PC-9 (cell line): Measurements from ENCODE around the gene CNNM3. TPM values are rescaled to one million over a fixed set of nuclear protein-coding genes. Genes with fewer than 3 reads are reported as not detected.

Experiments
- BruUV-seq: library from RNA; stranded (reverse); fragments of 400-500 nt; replicated peaks from 2 replicates; lab custom pipeline; 2021; lab: Mats Ljungman, UMichigan
- CTCF ChIA-PET: fragments of 300-600 bp; sonication (Branson Sonifier 250); formaldehyde crosslinking; loops from one replicate; lab custom pipeline; 2022; ENCODE audit warnings: antibody characterized with exemption; lab: Charles Lee
- POLR2A ChIA-PET: fragments of 300-600 bp; sonication (Branson Sonifier 250); formaldehyde crosslinking; loops from one replicate; lab custom pipeline; 2022; ENCODE audit warnings: antibody characterized with exemption; ENCODE audit not compliant: unreplicated experiment; lab: Charles Lee
- DNase-seq, 2 experiments: peaks; one replicate each; pipeline versions ENCODE4 v3.0.0 to v3.0.0-alpha.2; 2015 to 2022; ENCODE audit warnings: mixed read lengths in 1 of 2
- H2AFZ ChIP-seq: fragments of 200-600 bp; sonication (generic); 2 replicates; pipeline ENCODE4 v1.8.1; 2017; ENCODE audit warnings: antibody characterized with exemption
- H3F3A ChIP-seq: fragments of 200-600 bp; sonication (generic); 2 replicates; pipeline ENCODE4 v1.8.1; 2017; ENCODE audit warnings: antibody characterized with exemption, mild to moderate bottlenecking, low read depth; ENCODE audit not compliant: insufficient read depth
- H3K27ac ChIP-seq: fragments of 200-600 bp; sonication (generic); 2 replicates; pipeline ENCODE4 v1.6.1; 2016; ENCODE audit warnings: mixed run types
- H3K27me3 ChIP-seq: fragments of 200-600 bp; sonication (generic); 2 replicates; pipeline ENCODE4 v1.6.1; 2016; ENCODE audit warnings: low read depth, mixed run types; ENCODE audit not compliant: insufficient read depth
- H3K36me3 ChIP-seq: fragments of 200-600 bp; sonication (generic); 2 replicates; pipeline ENCODE4 v1.6.1; 2016; ENCODE audit warnings: low read depth, mixed run types
- H3K4me1 ChIP-seq: fragments of 200-600 bp; sonication (generic); replicated peaks from 2 replicates; pipeline ENCODE4 v1.6.1; 2016; ENCODE audit warnings: mixed run types; ENCODE audit not compliant: insufficient read depth
- H3K4me2 ChIP-seq: fragments of 200-600 bp; sonication (generic); 2 replicates; pipeline ENCODE4 v1.6.1; 2017; ENCODE audit warnings: mixed run types
- H3K4me3 ChIP-seq: fragments of 200-600 bp; sonication (generic); 2 replicates; pipeline ENCODE4 v1.6.1; 2016; ENCODE audit warnings: mixed run types
- H3K79me2 ChIP-seq: fragments of 200-600 bp; sonication (generic); 2 replicates; pipeline ENCODE4 v1.6.1; 2017; ENCODE audit warnings: low read depth, mixed run types
- H3K9me2 ChIP-seq: fragments of 200-600 bp; sonication (generic); 2 replicates; pipeline ENCODE4 v1.8.1; 2017; ENCODE audit warnings: mild to moderate bottlenecking; ENCODE audit not compliant: insufficient read depth
- H3K9me3 ChIP-seq: fragments of 200-600 bp; sonication (generic); 2 replicates; pipeline ENCODE4 v1.8.1; 2016; ENCODE audit warnings: low read depth; ENCODE audit not compliant: insufficient read depth
- H4K20me1 ChIP-seq: fragments of 200-600 bp; sonication (generic); 2 replicates; pipeline ENCODE4 v1.8.1; 2017; ENCODE audit not compliant: insufficient read depth
- EZH2 ChIP-seq: fragments of 200-600 bp; sonication (generic); IDR thresholded peaks from 2 replicates; pipeline ENCODE4 v1.8.0; 2017; ENCODE audit warnings: antibody characterized with exemption, low read depth
- intact Hi-C: fragments of 100-400 bp; cut with micrococcal nuclease; formaldehyde crosslinking; loops from one replicate; pipeline ENCODE4 v1.10.0; 2022; ENCODE audit not compliant: unreplicated experiment
- total RNA-seq: library from RNA; stranded (reverse); gene quantifications from 2 replicates; pipeline ENCODE4 v1.2.3, GENCODE V29; 2021
- TF ChIP-seq, protein P1 (sequence below): fragments of 200-600 bp; sonication (generic); conservative IDR thresholded peaks from 2 replicates; pipeline ENCODE4 v1.6.1; 2017; ENCODE audit warnings: mixed run types, antibody characterized with exemption, mild to moderate bottlenecking, moderate library complexity

The CNNM3 gene
- total RNA-seq, 1 experiment from 2014 or later: 28.7 TPM

DNA sequence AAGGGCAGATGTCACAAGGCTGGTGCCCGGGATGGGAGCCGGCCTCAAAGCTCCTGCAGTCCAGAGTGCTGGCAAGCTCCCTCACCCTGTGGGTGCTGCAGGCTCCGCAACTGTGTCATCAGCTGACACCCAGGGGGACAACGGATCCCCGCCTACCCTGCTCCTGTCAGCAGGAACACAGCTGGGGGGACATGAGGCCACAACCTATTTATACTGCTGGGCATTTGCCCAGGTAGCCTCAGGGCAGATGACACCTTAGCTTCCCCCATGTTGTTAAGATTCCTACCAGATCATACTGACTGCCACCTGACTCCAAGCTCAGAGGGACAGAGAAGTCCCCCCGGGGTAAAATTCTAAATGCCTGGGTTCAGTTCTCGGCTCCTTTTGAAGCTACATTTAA lies 26.5 kb downstream of the CNNM3 start:
- Histone ChIP-seq H3K4me2 (no peak overlapping the region), H3K27me3 (no peaks in the 10 kb centered on the region), H3K36me3 (no peaks in the 10 kb centered on the region), H2AFZ (no peak overlapping the region), H3K9me2 (no peaks in the 10 kb centered on the region), H4K20me1 (no peaks in the 10 kb centered on the region), H3K4me1 (no peaks in the 10 kb centered on the region), H3F3A (no peaks in the 10 kb centered on the region; the same call in 1 of the 2 replicates), H3K27ac (no peak overlapping the region), H3K79me2 (no peaks in the 10 kb centered on the region), H3K4me3 (no peak overlapping the region), H3K9me3 (no peaks in the 10 kb centered on the region)
- ChIA-PET POLR2A (interaction anchor here (0.6 kb wide), 1 partner anchor 701 kb away, joined by 13 read pairs; no protein-coding TSS in a partner anchor), CTCF (interaction anchor here (0.7 kb wide), 1 partner anchor 43 kb away, joined by 11 read pairs; no protein-coding TSS in a partner anchor)
- BruUV-seq: no TSS peak
- no peak for TF ChIP-seq EZH2
- TF ChIP-seq, protein P1, sequence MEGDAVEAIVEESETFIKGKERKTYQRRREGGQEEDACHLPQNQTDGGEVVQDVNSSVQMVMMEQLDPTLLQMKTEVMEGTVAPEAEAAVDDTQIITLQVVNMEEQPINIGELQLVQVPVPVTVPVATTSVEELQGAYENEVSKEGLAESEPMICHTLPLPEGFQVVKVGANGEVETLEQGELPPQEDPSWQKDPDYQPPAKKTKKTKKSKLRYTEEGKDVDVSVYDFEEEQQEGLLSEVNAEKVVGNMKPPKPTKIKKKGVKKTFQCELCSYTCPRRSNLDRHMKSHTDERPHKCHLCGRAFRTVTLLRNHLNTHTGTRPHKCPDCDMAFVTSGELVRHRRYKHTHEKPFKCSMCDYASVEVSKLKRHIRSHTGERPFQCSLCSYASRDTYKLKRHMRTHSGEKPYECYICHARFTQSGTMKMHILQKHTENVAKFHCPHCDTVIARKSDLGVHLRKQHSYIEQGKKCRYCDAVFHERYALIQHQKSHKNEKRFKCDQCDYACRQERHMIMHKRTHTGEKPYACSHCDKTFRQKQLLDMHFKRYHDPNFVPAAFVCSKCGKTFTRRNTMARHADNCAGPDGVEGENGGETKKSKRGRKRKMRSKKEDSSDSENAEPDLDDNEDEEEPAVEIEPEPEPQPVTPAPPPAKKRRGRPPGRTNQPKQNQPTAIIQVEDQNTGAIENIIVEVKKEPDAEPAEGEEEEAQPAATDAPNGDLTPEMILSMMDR: no peak
- DNase-seq: no peak
- intact Hi-C loops: no loop called here

DNA sequence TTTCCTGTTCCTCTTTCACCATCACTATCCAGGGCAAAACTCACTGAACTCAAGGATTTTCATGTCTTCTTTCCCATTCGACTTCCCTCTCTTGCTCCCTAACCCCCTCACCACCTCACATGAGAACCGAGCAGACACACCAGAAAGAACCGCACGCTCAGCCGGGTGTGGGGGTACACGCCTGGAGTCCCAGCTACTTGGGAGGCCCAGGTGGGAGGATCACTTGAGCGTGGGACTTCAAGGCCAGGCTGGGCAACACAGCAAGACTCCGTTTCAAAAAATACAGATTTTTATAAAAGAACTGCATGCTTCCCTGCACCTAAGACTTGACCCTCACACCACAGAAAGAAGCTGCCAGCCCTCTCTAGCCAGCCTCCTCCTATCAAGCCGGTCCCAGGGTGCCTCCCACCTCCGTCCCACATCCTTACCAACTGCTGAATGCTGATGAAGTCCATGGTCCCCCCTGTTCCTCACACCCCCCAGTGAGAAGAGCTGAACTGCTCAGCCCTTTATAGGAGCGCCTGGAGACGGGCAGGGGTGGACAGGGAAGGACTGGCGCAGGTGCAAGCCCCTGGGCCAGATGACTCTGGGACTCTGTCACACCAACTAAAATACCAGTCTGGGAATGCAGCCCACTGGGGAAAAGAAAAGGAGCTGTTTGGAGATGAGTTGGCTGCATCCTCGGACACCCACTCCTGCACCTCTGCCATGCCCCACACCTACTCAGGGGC lies 27.6 kb downstream of the CNNM3 start, which contains the start of gene ANKRD23:
ANKRD23 (minus strand) TSS at position 484 of the 731 bp plus-strand sequence; CDS start at position 455, 29 bp downstream.
- no peaks in the 10 kb centered on the region for H3K36me3 ChIP-seq
- no peak for DNase-seq
- ChIA-PET POLR2A (interaction anchor here (0.7 kb wide), 1 partner anchor 10 kb away, joined by 5 read pairs; no protein-coding TSS in a partner anchor), CTCF (interaction anchor here (0.5 to 0.6 kb wide), 3 partner anchors 9 to 439 kb away, joined by 3 to 14 read pairs (median 3); no protein-coding TSS in a partner anchor)
- no peak within 1 kb of the TSS for H3K4me2 ChIP-seq
- H3K4me3 ChIP-seq: no peak within 1 kb of the TSS
- no peaks in the 10 kb centered on the region for H3K9me3 ChIP-seq
- H3K4me1 ChIP-seq: no peaks in the 10 kb centered on the region
- H4K20me1 ChIP-seq: no peaks in the 10 kb centered on the region
- H3K27ac ChIP-seq: no peak within 1 kb of the TSS
- H3K79me2 ChIP-seq: no peaks in the 10 kb centered on the region
- intact Hi-C loops: no loop called here
- BruUV-seq: no TSS peak
- no peak within 1 kb of the TSS for H2AFZ ChIP-seq
- H3K27me3 ChIP-seq: no peaks in the 10 kb centered on the region
- no peaks in the 10 kb centered on the region for H3K9me2 ChIP-seq
- no peaks in the 10 kb centered on the region; the same call in 1 of the 2 replicates for H3F3A ChIP-seq
- TF ChIP-seq, protein P1: no peak
- TF ChIP-seq EZH2: no peak

DNA sequence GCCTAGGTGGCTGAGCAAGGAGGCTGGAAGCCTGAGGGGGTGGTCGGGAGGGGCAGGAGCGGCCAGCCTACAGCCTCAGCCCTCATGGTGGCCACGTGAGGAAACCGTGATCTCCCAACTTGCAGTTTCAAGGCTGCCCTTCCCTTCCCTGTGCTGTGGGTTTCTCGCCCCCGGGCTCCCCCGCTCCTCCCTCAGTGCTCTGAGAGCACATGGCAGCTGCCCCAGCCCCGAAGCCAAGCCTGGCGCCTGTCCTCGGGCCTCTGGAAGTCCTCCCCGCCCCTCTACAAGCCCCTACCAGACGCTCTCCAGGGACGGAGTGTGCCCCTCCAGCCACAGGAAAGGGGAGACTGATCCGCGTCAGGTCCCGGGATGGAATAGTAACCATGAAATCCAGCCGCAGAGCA lies 28.3 kb downstream of the CNNM3 start:
- Histone ChIP-seq H3F3A (no peaks in the 10 kb centered on the region; the same call in 1 of the 2 replicates), H3K36me3 (no peaks in the 10 kb centered on the region), H3K9me3 (no peaks in the 10 kb centered on the region), H3K4me2 (no peak overlapping the region), H3K4me1 (no peaks in the 10 kb centered on the region), H2AFZ (no peak overlapping the region), H4K20me1 (no peaks in the 10 kb centered on the region), H3K9me2 (no peaks in the 10 kb centered on the region), H3K27ac (no peak overlapping the region), H3K79me2 (no peaks in the 10 kb centered on the region), H3K27me3 (no peaks in the 10 kb centered on the region), H3K4me3 (no peak overlapping the region)
- POLR2A ChIA-PET: no interaction called here
- no peak for DNase-seq
- CTCF ChIA-PET: interaction anchor here (0.5 to 0.6 kb wide), 3 partner anchors 10 to 439 kb away, joined by 3 to 14 read pairs (median 3); no protein-coding TSS in a partner anchor
- TF ChIP-seq EZH2: no peak
- TF ChIP-seq, protein P1: no peak
- intact Hi-C loops: no loop called here
- BruUV-seq: no TSS peak
